ENCODE data around the gene FAM90A26.
"Not testable (repeated sequence)": the region's sequence is repeated elsewhere in the genome, so short reads cannot be mapped to it uniquely, and the experiment has no call there.

FAM90A26 gene

DNA sequence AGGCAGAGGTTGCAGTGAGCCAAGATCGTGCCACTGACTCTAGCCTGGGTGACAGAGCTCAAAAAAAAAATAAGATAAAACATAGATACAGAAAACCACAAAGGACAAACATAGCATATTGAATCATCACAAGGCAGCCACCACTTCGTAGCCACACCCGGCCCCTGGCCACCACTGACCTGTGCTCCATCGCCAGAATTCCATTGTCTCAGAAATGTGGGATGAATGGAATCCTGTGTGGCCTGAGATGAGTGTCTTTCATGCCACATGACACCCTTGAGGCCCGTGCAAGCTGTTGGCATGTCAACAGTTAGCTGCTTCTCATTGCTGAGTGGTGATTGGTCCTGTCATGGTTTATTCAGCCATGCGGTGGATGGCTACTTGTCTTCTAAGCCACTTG is 10.2 kb upstream of the FAM90A26 start:
- not testable (repeated sequence) for DNase-seq

DNA sequence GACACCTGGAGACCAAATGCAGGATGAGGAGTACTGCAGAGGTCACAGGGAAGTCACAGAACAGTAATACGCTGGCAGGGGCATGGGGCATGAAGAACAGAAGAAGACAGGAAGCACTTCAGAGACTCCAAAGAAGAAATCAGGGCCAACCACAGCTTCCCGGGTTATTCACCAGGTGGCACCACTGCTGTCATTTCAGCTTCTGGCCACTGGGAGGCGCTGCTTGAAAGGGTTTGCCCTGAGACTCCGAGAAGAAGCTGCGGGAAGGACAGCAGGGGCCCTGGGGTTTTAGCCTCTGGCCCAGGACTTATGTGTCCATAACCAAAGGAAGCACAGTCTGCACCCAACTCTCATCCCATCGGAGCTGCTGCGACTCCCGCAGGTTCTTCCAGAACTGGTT is 4.2 kb upstream of the FAM90A26 start:
- not testable (repeated sequence) for DNase-seq

DNA sequence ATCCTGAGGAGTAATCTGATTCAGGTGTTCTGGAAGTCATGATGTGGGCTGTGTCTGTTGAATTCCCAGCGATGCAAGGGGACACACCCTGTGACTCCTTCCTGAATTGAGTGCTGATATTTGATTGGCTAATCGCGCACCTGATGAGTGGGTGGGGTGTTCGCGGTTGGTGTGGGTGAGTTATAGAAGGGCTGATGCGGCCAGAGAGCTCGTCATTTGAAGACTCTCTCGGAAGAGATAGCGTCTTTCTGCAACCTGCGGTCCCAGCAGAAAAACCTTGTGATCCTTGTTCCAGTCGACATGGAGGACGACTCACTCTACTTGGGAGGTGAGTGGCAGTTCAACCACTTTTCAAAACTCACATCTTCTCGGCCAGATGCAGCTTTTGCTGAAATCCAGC is 40.1 kb downstream of the FAM90A26 start, which contains the start of gene USP17L10:
Gene USP17L10 (plus strand): TSS at position 301 of the 400 bp plus-strand sequence. CDS start 0 bp downstream, at position 301.
- not testable (repeated sequence) for DNase-seq

DNA sequence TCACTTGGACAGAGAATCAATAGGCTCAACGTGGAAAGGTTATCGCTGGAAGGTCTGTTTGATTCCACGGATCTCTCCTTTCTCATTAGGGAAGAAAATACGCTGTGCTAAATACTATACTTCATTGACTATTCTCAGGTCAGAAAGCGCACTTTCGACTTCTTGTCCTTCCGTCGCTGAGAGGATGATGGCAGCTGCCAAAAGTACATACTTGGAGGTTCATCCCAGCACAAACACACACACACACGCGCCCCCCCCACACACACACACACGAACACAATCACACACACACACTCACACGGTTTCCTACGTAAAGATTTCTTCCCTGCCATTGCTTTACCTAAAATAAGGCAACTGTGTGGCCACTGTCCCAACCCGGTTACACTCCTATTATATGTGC is 44.5 kb downstream of the FAM90A26 start:
- not testable (repeated sequence) for DNase-seq

DNA sequence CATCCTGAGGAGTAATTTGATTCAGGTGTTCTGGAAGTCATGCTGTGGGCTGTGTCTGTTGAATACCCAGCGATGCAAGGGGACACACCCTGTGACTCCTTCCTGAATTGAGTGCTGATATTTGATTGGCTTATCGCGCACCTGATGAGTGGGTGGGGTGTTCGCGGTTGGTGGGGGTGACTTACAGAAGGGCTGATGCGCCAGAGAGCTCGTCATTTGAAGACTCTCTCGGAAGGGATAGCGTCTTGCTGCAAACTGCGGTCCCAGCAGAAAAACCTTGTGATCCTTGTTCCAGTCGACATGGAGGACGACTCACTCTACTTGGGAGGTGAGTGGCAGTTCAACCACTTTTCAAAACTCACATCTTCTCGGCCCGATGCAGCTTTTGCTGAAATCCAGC is 44.9 kb downstream of the FAM90A26 start, which contains the start of gene USP17L11:
Gene USP17L11 (plus strand): TSS at position 301 of the 400 bp plus-strand sequence. CDS start 0 bp downstream, at position 301.
- DNase-seq: not testable (repeated sequence)

DNA sequence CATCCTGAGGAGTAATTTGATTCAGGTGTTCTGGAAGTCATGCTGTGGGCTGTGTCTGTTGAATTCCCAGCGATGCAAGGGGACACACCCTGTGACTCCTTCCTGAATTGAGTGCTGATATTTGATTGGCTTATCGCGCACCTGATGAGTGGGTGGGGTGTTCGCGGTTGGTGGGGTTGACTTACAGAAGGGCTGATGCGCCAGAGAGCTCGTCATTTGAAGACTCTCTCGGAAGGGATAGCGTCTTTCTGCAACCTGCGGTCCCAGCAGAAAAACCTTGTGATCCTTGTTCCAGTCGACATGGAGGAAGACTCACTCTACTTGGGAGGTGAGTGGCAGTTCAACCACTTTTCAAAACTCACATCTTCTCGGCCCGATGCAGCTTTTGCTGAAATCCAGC is 49.6 kb downstream of the FAM90A26 start, which contains the start of gene USP17L12:
Gene USP17L12 (plus strand): TSS at position 301 of the 400 bp plus-strand sequence. CDS start 0 bp downstream, at position 301.
- DNase-seq: not testable (repeated sequence)

DNA sequence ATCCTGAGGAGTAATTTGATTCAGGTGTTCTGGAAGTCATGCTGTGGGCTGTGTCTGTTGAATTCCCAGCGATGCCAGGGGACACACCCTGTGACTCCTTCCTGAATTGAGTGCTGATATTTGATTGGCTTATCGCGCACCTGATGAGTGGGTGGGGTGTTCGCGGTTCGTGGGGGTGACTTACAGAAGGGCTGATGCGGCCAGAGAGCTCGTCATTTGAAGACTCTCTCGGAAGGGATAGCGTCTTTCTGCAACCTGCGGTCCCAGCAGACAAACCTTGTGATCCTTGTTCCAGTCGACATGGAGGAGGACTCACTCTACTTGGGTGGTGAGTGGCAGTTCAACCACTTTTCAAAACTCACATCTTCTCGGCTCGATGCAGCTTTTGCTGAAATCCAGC is 54.4 kb downstream of the FAM90A26 start, which contains the start of gene USP17L13:
Gene USP17L13 (plus strand): TSS at position 301 of the 400 bp plus-strand sequence. CDS start 0 bp downstream, at position 301.
- not testable (repeated sequence) for DNase-seq
